Suprapubic skin (tissue), 4 donors: ENCODE data around the gene TRAF7. TPM values are rescaled to one million over a fixed set of nuclear protein-coding genes. Genes with fewer than 3 reads are reported as not detected.

ENCODE experiments used
- DNase-seq, 2 donors: peaks; one replicate each; pipeline ENCODE4 v3.0.0-alpha.2; 2019; ENCODE audit warnings: low spot score in 2 of 2
- H3K27ac ChIP-seq: fragments of 200-600 bp; sonication (generic); one replicate; pipeline ENCODE4 v1.5.1; 2019
- H3K27me3 ChIP-seq: fragments of 200-600 bp; sonication (generic); one replicate; pipeline ENCODE4 v1.5.1; 2019
- H3K36me3 ChIP-seq: fragments of 200-600 bp; sonication (generic); one replicate; pipeline ENCODE4 v1.5.1; 2019
- H3K4me1 ChIP-seq: fragments of 200-600 bp; sonication (generic); one replicate; pipeline ENCODE4 v1.5.1; 2019
- H3K4me3 ChIP-seq: fragments of 200-600 bp; sonication (generic); one replicate; pipeline ENCODE4 v1.5.1; 2019; ENCODE audit warnings: mild to moderate bottlenecking
- H3K9me3 ChIP-seq: fragments of 200-600 bp; sonication (generic); one replicate; pipeline ENCODE4 v1.5.1; 2019
- CTCF ChIP-seq, 2 donors: fragments of 200-600 bp in 1 of 2; fragments of 450-650 bp in 1 of 2; sonication (generic) in 1 of 2; IDR thresholded peaks; one replicate each; pipeline ENCODE4 v1.5.1; 2016 to 2019; ENCODE audit warnings: antibody characterized with exemption in 2 of 2, mild to moderate bottlenecking in 1 of 2, moderate library complexity in 1 of 2
- EP300 ChIP-seq: sonication (generic); formaldehyde crosslinking; IDR thresholded peaks from one replicate; pipeline ENCODE4 v1.6.1; 2017; ENCODE audit warnings: antibody characterized with exemption
- POLR2A ChIP-seq, 2 donors: fragments of 450-650 bp; IDR thresholded peaks; one replicate each; pipeline ENCODE4 v1.6.1; 2017; ENCODE audit warnings: antibody characterized with exemption in 2 of 2, mild to moderate bottlenecking in 2 of 2, moderate library complexity in 2 of 2
- POLR2AphosphoS5 ChIP-seq, 3 donors: sonication (generic); formaldehyde crosslinking; IDR thresholded peaks; one replicate each; pipeline ENCODE4 v1.6.1; 2017; ENCODE audit warnings: antibody characterized with exemption in 3 of 3
- WGBS: methylation state at CpG from one replicate; pipeline ENCODE4 v1.1.5; 2018; 5-methylcytosine and 5-hydroxymethylcytosine counted together
- total RNA-seq, 4 donors: library from RNA; depleted of rRNA; stranded (reverse); fragments of >200 nt; gene quantifications; one replicate each; pipeline ENCODE4 v1.1.0, GENCODE V29; 2016

Gene TRAF7
- total RNA-seq, 4 donors from 2014 or later, result 53.4 to 74.7 (median 66.5) TPM

GRCh38 chr16:2194166-2194834 is 38.7 kb downstream of the TRAF7 start:
- Histone ChIP-seq H3K36me3 (no peaks in the 10 kb centered on the region), H3K27ac (no peak overlapping the region), H3K4me3 (no peak overlapping the region), H3K9me3 (no peaks in the 10 kb centered on the region), H3K4me1 (peaks cover 41% of the 10 kb centered on the region), H3K27me3 (peaks cover 38% of the 10 kb centered on the region)
- no peak for DNase-seq
- 46% methylated on average over 8 of the region's 16 CpGs for WGBS
- TF ChIP-seq EP300 (no peak), POLR2AphosphoS5 (IDR thresholded peaks at IDR 0.05) (no peak), POLR2A (IDR thresholded peaks at IDR 0.05) (no peak), CTCF (IDR thresholded peaks at IDR 0.05) (no peak)

- H3K4me3 ChIP-seq, result no peak overlapping the region
- TF ChIP-seq POLR2AphosphoS5 (IDR thresholded peaks at IDR 0.05), result no peak
- TF ChIP-seq POLR2A (IDR thresholded peaks at IDR 0.05), result no peak
- no peak for TF ChIP-seq EP300
- peak in 1 of 2 donors; percentile 34 for TF ChIP-seq CTCF (IDR thresholded peaks at IDR 0.05)
- WGBS, result 13% methylated on average over 4 of the region's 10 CpGs
- H3K9me3 ChIP-seq, result no peaks in the 10 kb centered on the region
- no peaks in the 10 kb centered on the region for H3K36me3 ChIP-seq
- no peak for DNase-seq
- H3K4me1 ChIP-seq, result peaks cover 38% of the 10 kb centered on the region
- H3K27ac ChIP-seq, result no peak overlapping the region
- H3K27me3 ChIP-seq, result peaks cover 38% of the 10 kb centered on the region
These were observed 39.3 kb downstream of the TRAF7 start for GRCh38 chr16:2194852-2195321.

GRCh38 chr16:2195322-2196161 is 40.0 kb downstream of the TRAF7 start:
- no peaks in the 10 kb centered on the region for H3K36me3 ChIP-seq
- peak overlapping the region; percentile 56 for H3K4me3 ChIP-seq
- TF ChIP-seq POLR2A (IDR thresholded peaks at IDR 0.05), result no peak
- TF ChIP-seq POLR2AphosphoS5 (IDR thresholded peaks at IDR 0.05), result no peak
- no peak for TF ChIP-seq EP300
- TF ChIP-seq CTCF (IDR thresholded peaks at IDR 0.05), result no peak
- H3K27me3 ChIP-seq, result peaks cover 38% of the 10 kb centered on the region
- no peaks in the 10 kb centered on the region for H3K9me3 ChIP-seq
- 2% methylated on average over 19 of the region's 49 CpGs for whole genome bisulfite sequencing
- no peak for DNase-seq
- H3K27ac ChIP-seq, result no peak overlapping the region
- peaks cover 31% of the 10 kb centered on the region for H3K4me1 ChIP-seq

GRCh38 chr16:2196162-2196980 is 40.8 kb downstream of the TRAF7 start, which contains the start of gene CASKIN1:
Gene CASKIN1, minus strand, starts transcription at chr16:2196605. Its CDS starts 173 bp downstream, at chr16:2196432.
- Histone ChIP-seq H3K27ac (no peak within 1 kb of the TSS), H3K27me3 (peaks cover 38% of the 10 kb centered on the region), H3K4me1 (peaks cover 24% of the 10 kb centered on the region), H3K36me3 (no peaks in the 10 kb centered on the region), H3K9me3 (no peaks in the 10 kb centered on the region), H3K4me3 (peak within 1 kb of the TSS; percentile 56)
- WGBS, result 0% methylated on average over 3 of the region's 129 CpGs
- DNase-seq, result no peak
- TF ChIP-seq EP300 (no peak), POLR2A (IDR thresholded peaks at IDR 0.05) (no peak), POLR2AphosphoS5 (IDR thresholded peaks at IDR 0.05) (no peak), CTCF (IDR thresholded peaks at IDR 0.05) (no peak)
